Middle frontal gyrus (tissue), 1 donor: ENCODE measurements around the gene SCYGR4.
"Not testable (repeated sequence)": the region's sequence is repeated elsewhere in the genome, so short reads cannot be mapped to it uniquely, and the experiment has no call there.

ENCODE experiments used
- DNase-seq: peaks from one replicate; pipeline ENCODE4 v3.0.0-alpha.2; 2015; ENCODE audit warnings: low spot score; ENCODE audit errors: extremely low spot score

The SCYGR4 gene, protein sequence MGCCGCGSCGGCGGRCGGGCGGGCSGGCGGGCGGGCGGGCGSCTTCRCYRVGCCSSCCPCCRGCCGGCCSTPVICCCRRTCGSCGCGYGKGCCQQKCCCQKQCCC

DNA sequence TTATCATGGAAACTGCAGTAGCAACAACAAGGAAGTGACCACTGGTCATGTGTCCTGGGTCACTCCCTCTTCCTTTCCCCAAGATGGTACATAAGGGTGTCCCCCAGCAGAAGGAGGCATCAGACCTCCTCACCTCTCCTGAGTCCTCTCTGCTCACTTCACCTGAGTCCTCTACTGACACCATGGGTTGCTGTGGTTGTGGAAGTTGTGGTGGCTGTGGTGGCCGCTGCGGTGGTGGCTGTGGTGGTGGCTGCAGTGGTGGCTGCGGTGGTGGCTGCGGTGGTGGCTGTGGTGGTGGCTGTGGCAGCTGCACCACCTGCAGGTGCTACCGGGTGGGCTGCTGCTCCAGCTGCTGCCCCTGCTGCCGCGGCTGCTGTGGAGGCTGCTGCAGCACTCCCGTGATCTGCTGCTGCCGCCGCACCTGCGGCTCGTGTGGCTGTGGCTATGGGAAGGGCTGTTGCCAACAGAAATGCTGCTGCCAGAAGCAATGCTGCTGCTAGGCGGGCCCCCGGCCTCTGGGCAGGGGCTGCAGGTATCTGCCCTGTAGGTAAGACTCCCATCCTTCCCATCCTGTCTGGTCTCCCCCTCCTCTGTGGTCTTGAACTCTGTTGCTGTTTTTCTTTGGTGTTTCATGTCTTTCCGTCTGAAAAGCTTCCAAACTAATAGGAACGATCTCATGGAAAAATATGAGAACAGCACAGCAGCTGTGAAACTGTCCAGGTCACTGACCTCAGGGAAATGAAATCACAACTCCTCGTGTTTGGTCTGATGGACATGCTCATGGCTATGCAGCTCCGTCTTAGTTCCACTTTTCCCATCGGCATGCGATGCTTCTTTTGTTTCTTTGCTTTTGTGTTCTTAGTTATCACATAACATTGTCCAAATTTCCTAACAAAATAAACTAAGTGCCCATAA, at the start of gene SCYGR4:
Gene SCYGR4 (plus strand): TSS at position 183 of the 915 bp plus-strand sequence. CDS start 0 bp downstream, at position 183.
- no peak for DNase-seq

DNA sequence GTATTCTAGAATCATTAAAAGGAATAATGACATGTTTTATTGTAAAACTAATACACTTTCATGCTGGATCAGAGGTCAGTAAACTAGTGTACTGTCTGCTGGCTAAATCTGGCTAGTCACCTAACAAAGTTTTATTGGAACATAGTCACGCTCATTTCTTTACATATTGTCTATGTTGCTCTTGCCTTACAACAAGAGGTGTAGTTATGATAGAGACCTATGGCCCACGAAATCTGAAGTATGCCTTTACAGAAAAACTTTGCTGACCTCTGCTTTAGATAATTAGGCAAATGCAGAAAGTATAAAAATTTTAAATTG, 48.5 kb upstream of the SCYGR4 start:
- no peak for DNase-seq

DNA sequence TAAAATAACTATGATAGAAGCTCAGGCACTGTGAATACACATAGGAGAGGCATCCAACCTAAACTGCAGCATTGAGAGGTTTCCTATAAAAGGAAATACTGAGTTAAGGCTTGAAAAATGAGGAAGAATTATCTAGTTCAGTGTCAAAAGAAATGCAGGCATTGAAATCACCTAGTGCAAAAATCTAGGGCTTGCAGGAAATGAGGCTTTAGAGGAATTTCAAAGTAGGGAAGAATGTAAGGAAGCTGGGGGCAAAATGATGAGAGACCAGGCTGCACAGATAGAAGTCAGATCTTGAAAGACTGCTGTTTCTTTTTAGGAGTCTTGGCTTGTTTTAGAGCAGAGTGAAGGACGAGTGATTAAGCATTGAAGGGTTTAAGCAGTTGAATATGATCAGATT, 46.7 kb upstream of the SCYGR4 start:
- no peak for DNase-seq

DNA sequence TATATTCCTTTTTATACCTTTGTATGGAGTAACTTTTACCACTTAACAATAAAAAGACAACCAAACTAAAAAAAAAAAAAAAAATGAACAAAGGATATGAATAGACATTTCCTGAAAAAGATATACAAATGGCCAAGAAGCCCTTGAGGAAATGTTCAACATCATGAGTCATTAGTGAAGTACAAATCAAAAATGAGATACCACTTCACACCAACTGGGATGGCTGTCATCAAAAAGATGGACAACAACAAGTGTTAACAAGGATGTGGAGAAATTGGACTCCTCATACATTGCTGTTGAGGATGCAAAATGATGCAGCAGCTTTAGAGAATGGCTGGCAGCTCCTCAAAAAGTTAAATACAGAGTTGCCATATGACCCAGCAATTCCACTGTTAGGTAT, 41.2 kb upstream of the SCYGR4 start:
- no peak for DNase-seq

DNA sequence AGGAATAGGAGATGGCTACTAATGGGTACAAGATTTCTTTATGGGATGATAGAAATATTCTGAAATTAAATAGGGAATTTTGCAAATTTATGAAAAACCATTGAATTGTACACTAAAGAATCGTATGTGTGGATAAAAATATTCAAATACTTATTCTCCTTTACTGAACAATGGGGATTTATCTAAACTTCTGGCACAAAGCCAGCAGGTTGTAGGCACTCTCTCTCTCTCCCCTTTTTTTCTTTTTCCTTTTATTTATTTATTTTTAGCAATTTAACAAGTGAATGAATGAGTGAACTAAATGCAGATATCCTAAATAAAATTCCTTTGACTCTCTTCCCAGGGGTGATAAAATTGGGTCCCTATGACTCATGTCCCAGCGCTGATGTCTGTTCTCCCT, 40.5 kb upstream of the SCYGR4 start:
- no peak for DNase-seq

DNA sequence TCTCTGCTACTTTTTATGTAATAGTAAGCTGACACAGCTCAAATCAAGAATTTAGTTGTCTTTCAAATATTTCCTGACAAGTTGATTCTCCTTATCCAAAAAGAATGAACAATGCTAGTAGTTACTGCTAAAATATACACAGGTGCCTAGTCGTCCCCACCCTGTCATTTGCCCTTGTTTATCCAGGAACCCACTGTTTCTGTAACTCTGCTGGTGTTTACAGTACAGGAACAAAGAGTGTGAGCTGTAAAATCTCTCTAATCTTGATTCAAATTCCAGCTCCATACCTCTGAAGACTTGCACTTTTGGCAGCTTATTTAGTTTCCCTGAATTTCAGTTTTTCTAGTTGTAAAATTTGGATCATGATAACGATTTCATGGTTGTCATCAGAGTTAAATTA, 39.7 kb upstream of the SCYGR4 start:
- DNase-seq, result no peak

DNA sequence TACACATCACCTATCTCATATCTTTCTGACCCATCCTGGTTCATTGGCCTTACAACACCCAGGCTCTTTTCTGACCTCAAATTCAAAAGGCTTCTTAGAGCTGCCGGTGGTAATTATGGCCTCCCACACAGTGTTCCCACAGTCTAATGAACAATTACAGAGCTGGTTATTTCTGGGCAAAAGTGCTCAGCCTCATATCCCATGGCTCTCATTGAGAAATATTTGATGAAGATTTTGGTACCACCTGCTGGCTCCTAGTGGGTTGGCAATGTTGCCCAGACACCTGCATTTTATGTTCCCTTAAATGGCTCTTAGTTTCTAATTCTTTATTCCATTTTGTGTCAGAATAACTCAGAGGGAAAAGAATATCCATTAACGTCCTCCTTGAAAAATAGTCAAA, 38.7 kb upstream of the SCYGR4 start:
- no peak for DNase-seq

DNA sequence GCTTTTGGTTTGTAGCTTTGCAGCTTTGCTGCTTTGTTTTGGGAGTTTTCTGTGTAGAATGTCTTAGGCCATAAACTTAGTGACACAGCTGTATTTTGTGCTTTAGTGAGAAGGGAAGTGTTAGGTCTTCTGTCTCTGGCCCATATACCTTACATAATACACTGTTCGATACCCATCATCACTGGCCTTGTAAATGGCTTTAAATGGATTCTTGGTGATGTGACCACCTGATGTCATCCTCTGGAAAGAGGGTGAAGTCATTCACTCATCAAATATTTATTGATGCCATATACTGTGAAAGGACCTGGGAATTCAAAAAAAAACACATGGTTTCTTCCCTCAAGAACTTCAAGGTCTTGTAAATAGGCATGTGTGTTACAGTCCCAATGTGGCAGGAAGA, 37.5 kb upstream of the SCYGR4 start:
- DNase-seq, result no peak

DNA sequence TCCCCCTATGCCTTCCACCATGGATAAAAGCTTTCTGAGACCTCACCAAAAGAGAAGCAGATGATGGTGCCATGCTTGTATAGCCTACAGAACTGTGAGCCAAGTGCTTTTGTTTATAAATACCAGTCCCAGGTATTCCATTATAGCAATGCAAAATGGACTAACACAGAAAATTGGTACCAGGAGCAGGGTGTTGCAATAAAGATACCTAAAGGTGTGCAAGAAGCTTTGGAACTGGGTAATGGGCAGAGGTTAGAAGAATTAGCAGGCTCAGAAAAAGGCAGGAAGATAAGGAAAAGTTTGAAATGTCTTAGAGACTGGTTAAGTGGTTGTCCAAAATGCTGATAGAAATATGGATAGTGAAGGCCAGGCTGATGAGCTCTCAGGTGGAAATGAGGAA, 34.9 kb upstream of the SCYGR4 start:
- DNase-seq, result no peak

DNA sequence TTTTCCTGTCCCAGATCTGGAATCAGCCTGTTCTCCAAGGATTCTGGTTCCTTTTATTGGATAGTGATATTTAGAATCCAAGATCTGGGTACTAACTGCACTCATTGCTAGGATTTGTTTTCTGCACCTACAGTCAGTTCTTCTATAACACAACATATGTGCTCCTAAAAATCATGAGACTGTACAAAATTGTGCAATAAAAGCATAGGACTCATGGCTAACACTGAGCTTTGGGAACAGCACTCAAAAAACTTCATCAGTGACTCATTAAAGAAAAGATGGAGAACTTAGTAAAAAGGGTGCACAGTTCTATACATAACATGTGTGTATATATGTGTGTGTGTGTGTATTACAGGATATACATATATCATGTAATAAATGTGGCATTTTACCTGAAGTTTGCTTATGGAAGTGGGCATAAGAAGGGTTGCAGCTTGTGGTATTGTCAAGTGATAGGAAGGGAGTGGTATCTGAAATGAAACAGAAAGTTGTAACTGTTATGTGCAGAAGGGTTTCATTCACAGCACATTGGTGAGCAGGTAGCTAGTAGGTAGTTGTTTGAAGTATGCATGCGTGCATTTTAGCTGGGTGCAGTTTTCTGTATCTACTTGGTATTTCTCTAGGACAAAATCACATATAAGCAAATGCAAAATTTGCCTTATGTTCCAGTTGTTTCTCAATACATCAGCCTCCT, 24.5 kb upstream of the SCYGR4 start:
- no peak for DNase-seq

DNA sequence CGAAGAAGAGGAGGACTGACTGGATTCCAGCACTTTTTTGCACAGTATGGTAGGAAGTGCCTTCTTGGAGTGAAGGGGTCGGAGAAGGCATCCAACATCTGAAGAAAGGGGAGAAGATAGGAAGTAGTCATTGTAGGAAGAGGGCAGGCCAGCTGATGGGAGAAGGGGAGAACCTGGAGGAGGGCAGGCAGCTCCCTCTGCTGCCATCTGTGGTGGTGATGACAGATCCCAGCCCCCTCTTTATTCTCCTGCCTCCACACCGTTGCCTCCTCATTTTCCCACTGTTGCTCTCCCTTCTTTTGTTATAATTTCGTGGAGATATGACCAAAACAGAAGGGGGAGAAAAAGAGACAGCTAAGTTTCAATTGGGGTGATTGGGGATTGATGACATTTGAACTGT, 21.5 kb upstream of the SCYGR4 start:
- no peak for DNase-seq

DNA sequence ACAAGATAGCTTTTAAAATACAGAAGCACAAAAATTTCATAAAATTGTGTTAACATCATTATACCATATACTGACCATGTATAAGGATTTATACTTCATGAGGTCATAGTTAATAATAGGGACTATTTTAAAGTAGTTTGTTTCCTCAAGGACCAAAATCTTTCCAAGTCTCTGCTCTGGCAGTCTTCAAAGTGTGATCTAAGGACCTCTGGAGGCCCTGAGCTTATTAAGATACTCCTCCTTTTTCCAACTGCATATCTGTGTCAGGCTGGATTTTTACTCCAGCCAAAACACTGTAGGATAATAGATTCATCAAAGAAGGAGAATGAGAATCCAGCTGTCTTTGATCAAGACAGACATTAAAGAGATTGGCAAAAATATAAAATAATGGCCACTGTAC, 20.3 kb upstream of the SCYGR4 start:
- DNase-seq, result no peak

DNA sequence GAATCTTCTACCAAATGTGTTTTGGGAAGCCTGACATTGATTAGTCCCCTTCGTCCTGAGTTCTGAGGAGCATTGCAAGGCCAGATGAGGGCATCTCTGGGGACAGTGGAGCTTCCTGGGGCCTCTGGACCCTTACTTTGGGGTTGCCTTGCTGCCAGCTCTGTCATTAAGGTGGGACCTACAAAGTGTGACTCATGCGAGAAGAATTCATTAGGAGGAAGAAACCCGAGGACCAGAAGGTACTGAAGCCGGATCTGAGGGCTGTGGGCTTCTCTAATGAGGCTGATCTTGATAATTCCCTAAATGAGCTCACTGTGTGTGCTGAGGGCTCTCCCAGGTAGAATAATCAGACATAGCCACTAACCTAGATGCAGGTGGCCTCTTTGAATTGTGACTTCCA, 19.3 kb upstream of the SCYGR4 start:
- DNase-seq, result no peak

DNA sequence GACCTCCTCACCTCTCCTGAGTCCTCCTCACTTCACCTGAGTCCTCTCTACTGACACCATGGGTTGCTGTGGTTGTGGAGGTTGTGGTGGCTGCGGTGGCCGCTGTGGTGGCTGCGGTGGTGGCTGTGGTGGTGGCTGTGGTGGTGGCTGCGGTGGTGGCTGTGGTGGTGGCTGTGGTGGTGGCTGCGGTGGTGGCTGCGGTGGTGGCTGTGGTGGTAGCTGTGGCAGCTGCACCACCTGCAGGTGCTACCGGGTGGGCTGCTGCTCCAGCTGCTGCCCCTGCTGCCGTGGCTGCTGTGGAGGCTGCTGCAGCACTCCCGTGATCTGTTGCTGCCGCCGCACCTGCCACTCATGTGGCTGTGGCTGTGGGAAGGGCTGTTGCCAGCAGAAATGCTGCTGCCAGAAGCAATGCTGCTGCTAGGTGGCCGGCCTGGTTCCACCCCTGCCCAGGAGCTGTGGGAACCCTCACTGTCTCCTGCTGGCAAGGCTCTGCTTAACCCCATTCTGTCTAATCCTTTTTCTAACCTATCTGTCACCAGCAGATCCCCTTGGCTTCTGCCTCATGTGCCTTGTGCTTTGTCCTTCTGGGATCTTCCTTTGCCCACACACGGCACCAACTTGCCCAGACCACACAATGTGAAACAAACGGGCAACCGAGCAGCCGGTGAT, 18.3 kb upstream of the SCYGR4 start, which contains the start of gene SCYGR2:
Gene SCYGR2 (plus strand): TSS at position 59 of the 669 bp plus-strand sequence. CDS start 0 bp downstream, at position 59.
- DNase-seq, result not testable (repeated sequence)

DNA sequence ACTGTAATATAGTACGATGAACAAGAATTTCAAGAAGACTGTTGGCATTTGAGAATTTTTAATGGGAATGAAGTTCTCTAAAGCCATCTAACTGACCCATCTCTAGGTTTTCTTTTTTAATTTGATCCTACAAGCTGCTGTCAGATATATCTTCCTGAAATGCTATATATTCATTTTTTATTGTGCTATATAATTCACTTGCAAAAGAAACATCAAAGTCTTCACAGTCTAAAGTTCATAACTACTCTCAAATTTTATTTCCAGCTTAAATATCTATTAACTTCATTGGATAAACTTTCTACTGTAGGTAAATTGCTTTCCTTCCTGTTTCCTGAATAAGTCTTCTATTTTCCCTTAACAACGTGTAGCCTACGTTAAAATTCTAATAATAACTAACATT, 14.9 kb upstream of the SCYGR4 start:
- DNase-seq, result no peak

DNA sequence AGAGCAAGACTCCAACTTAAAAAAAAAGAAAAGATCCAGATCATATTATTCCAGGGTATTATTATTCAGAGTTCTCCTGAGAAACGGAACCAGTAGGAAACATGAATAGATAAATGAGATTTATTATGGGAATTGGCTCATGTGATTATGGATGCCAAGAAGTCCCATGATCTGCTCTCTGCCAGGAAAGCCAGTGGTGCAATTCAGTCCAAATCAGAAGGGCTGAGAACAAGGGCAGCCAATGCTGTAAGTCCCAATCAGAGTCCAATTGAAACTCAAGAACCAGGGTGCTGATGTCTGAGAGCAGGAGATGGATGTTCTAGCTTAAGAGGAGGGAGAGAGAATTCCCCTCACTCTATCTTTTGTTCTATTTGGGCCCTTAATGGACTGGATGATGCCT, 10.8 kb upstream of the SCYGR4 start:
- DNase-seq, result no peak

DNA sequence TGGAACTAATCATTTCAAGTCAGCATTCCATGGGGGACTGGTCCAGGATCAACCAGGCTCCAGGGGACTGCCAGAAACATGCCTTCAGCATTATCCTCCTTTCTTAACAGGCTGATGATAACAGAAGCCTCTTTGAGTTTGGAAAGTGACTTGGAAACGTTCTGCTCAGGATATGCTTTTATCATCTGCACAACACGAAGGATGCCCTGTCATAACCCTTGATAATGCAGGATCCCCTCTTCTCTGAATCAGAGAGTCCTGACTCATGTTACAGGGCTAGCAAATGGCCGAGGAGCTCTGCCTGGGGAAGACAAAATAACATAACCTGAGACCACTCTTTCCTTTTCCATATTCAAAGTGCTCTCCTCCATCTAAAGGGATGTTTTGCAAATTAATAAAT, 9.4 kb upstream of the SCYGR4 start:
- DNase-seq, result no peak

DNA sequence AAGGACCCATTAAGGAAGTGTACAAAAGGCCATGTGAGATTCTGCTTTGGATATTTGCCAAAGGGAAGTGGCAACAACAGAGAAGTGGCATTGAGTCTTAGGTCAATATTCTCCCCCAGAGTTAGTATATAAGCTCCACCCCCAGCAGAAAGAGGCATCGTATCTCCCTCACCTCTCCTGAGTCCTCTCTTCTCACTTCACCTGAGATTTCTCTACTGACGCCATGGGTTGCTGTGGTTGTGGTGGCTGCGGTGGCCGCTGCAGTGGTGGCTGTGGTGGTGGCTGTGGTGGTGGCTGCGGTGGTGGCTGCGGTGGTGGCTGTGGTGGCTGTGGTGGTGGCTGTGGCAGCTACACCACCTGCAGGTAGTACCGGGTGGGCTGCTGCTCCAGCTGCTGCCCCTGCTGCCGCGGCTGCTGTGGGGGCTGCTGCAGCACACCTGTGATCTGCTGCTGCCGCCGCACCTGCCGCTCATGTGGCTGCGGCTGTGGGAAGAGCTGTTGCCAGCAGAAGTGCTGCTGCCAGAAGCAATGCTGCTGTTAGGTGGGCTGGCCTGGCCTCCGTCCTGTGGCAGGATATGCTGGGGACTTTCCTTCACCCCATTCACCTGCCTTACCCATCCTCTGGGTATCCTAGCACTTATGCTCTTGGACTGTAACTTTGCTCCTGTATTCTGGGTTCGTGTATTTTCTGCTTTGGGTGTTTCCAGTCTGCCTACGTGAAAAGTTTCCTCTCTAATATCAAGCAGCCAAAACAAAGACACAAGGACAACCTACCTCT, 8.5 kb upstream of the SCYGR4 start:
- no peak for DNase-seq

DNA sequence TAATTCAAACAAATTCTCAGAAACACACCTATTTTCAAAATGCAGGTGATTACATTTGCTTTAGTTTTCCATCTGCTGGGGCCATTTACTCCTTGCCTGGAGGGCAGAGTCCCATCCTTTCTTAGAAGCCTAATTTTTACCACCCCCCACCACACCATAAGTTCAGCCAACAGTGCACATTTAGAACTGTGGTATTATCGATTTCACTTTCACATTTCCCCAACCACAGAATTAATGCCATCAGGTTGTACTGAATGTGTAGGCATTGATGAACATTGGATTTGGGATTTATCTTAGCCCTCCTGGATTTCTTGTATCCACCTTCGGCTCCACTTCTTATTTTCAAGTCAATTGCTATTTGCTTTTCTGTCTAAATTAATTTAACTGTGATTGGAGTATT, 7.2 kb upstream of the SCYGR4 start:
- DNase-seq, result no peak

DNA sequence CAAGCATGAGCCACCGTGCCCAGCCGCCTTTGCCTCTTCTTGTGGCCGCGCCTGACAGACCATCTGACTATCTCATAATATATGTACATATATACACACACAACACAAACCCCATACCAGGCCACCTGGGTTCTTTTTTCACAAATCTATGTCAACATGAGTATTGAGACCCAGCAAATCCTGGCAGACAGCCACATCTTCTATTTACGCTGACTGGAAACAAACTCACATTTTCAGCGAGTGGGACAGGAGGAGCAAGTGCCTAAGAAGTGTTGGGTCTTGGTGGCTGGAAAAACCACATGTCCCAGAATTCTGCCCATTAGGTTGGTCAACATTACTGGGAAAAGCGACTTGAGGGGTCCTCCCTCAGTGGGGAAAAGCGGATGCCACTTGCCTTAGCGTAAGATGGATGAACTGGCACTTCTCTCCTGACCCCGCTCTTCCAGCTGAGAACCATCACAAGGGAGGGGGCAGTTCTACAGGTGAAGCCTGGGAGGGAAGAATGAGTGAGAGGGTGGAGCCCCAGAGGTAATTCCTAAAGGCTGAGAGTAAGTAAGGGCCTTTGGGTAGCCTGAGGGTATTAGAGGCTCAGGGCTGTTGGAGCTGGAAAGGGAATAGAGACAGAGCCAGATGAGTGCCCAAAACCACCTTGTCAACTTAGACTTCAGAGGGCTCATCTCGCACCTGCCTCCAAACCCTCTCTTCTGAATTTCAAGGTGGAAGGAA, 4.6 kb upstream of the SCYGR4 start:
- DNase-seq, result no peak

DNA sequence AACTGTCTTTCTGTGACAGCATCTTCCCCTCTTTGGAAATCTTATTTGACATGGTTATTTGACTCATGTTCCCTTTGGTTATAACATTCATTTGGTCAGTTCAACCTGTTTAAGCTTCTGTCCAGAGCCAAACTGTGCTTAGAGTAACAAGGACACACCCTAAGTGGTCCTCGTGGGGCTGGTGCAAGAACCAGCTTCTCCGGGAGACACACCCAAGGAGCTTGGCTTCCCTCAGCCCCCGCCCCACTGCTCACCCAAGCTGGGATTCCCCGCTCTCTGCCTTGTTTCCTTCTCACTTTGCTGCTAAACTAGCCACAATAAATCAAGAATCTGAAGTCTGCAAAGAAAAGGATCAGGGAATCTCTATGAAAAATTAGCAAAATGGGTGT, 4.0 kb upstream of the SCYGR4 start:
- no peak for DNase-seq
